ENCODE data around the gene SULT1A2.

DNA sequence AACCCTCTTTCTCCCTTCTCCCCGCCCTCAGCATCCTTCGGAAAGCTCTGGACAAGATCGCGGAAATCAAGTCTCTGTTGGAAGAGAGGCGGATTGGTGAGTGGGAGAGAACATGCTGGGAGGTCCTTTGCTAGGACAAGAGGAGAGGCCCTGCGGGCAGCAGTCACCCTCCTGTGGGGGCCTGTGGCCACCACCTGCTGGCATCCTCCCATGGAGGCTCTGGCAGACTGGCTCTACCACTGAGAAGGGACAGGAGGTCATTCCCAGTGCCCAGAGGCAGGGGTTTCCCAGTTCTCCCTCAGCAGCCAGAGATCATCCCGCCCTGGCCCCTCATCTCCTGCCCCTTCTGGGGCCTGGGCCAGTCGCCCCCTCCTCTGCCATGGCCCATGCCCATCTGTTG lies 7.8 kb downstream of the SULT1A2 start:
- TF ChIP-seq, protein P1, sequence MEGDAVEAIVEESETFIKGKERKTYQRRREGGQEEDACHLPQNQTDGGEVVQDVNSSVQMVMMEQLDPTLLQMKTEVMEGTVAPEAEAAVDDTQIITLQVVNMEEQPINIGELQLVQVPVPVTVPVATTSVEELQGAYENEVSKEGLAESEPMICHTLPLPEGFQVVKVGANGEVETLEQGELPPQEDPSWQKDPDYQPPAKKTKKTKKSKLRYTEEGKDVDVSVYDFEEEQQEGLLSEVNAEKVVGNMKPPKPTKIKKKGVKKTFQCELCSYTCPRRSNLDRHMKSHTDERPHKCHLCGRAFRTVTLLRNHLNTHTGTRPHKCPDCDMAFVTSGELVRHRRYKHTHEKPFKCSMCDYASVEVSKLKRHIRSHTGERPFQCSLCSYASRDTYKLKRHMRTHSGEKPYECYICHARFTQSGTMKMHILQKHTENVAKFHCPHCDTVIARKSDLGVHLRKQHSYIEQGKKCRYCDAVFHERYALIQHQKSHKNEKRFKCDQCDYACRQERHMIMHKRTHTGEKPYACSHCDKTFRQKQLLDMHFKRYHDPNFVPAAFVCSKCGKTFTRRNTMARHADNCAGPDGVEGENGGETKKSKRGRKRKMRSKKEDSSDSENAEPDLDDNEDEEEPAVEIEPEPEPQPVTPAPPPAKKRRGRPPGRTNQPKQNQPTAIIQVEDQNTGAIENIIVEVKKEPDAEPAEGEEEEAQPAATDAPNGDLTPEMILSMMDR (CRISPR knock-in tag; IDR thresholded peaks at IDR 0.05) = no peak
- TF ChIP-seq POLR2A (IDR thresholded peaks at IDR 0.05; ENCODE audit: insufficient read depth in 1 of 2, low read depth in 2 of 2, low read length in 2 of 2) (no peak), TAF1 (CRISPR knock-in tag; IDR thresholded peaks at IDR 0.05) (no peak), HOXA7 (CRISPR knock-in tag; IDR thresholded peaks at IDR 0.05) (no peak), TP53 (CRISPR knock-in tag; conservative IDR thresholded peaks at IDR 0.05) (no peak), FOXA1 (IDR thresholded peaks at IDR 0.05) (no peak), FOXA1 (CRISPR knock-in tag; IDR thresholded peaks at IDR 0.05) (no peak), JUND (CRISPR knock-in tag; IDR thresholded peaks at IDR 0.05) (no peak)
- TF ChIP-seq, protein P2, sequence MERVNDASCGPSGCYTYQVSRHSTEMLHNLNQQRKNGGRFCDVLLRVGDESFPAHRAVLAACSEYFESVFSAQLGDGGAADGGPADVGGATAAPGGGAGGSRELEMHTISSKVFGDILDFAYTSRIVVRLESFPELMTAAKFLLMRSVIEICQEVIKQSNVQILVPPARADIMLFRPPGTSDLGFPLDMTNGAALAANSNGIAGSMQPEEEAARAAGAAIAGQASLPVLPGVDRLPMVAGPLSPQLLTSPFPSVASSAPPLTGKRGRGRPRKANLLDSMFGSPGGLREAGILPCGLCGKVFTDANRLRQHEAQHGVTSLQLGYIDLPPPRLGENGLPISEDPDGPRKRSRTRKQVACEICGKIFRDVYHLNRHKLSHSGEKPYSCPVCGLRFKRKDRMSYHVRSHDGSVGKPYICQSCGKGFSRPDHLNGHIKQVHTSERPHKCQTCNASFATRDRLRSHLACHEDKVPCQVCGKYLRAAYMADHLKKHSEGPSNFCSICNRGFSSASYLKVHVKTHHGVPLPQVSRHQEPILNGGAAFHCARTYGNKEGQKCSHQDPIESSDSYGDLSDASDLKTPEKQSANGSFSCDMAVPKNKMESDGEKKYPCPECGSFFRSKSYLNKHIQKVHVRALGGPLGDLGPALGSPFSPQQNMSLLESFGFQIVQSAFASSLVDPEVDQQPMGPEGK (CRISPR knock-in tag; IDR thresholded peaks at IDR 0.05) = no peak
